GM19395 (cell line): ENCODE results near the gene FGL2.
"Not testable (repeated sequence)": the region's sequence is repeated elsewhere in the genome, so short reads cannot be mapped to it uniquely, and the experiment has no call there.

ENCODE experiments used
- ATAC-seq: cut with Tn5 transposase; IDR thresholded peaks from one replicate; pipeline ENCODE4 v1.9.1; 2021; ENCODE audit warnings: mild to moderate bottlenecking, moderate library complexity; ENCODE audit not compliant: unreplicated experiment

The FGL2 gene, protein sequence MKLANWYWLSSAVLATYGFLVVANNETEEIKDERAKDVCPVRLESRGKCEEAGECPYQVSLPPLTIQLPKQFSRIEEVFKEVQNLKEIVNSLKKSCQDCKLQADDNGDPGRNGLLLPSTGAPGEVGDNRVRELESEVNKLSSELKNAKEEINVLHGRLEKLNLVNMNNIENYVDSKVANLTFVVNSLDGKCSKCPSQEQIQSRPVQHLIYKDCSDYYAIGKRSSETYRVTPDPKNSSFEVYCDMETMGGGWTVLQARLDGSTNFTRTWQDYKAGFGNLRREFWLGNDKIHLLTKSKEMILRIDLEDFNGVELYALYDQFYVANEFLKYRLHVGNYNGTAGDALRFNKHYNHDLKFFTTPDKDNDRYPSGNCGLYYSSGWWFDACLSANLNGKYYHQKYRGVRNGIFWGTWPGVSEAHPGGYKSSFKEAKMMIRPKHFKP

DNA sequence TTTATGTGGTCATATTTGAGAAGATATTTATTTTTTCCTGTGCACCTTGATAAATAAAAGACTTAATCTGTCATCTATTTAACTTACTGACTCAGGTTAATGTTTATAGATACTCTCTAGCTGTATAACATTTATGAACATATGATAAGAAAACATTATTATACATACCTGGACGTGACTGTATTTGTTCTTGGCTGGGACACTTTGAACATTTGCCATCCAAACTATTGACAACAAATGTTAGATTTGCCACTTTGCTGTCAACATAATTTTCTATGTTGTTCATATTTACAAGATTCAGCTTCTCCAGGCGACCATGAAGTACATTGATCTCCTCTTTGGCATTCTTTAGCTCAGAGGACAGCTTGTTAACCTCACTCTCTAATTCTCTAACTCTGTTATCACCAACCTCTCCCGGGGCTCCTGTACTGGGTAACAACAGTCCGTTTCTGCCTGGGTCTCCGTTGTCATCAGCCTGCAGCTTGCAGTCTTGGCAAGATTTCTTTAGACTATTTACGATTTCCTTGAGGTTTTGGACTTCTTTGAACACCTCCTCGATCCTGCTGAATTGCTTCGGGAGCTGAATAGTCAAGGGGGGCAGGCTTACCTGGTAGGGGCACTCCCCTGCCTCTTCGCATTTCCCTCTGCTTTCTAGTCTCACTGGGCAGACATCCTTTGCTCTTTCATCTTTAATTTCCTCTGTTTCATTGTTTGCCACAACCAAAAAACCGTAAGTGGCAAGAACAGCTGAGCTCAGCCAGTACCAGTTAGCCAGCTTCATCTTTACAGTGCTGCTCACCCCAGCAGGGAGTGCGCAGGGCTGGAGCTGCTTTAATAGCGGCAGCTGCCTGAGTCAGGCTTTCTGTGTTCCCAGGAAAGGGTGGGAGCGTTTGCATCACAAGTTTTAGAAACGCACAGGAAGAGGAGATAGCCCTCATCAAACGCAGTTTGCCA lies at the start of gene FGL2:
FGL2 (minus strand) TSS at position 807 of the 954 bp plus-strand sequence; CDS start at position 781, 26 bp downstream.
- ATAC-seq = no peak

DNA sequence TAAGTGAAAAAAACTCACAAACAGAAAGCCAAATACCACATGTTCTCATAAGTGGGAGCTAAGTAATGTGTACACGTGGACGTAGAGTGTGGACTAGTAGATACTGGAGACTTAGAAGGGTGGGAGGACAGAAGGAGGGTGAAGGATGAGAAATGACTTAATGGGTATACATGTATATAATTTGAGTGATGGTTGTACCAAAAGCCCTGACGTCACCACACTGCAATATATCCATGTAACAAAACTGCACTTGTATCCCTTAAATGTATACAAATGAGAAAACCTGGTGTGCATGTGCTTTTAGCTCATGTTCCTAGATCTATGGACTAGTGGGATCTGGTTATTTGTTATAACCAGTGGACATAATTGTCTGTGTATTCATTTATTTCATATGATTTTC lies 48.5 kb upstream of the FGL2 start:
- ATAC-seq = no peak

GRCh38 chr7:77247206-77247850 lies 47.7 kb upstream of the FGL2 start:
- ATAC-seq = peak; percentile 93

GRCh38 chr7:77246026-77246640 lies 46.5 kb upstream of the FGL2 start:
- no peak for ATAC-seq

- no peak for ATAC-seq
Measured at GRCh38 chr7:77245015-77245755, 45.6 kb upstream of the FGL2 start.

DNA sequence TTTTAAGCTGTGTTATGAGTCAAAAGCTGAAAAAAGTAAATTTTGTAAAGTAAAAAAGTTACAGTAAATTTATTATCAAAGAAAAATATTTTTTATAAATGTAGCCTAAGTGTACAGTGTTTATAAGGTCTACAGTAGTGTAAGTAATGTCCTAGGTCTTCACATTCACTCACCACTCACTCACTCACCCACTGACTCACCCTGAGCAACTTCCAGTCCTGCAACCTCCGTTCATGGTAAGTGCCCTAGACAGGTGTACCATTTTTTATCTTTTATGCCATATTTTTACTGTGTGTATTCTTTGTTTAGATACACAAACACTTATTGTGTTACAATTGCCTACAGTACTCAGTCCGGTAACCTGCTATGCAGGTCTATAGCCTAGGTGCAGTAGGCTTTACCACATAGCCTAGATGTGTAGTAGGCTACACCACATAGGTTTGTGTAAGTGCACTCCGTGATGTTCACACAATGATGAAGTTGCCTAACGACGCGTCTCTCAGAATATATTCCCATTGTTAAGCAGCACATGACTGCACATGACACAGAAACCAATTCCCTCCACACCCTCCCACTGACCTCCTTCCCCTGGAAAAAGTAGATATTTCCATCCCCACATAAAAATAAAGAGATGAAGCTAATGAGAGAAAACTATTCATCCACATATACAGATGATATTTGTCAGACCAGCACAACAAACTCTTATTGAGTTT lies 44.8 kb upstream of the FGL2 start:
- no peak for ATAC-seq

DNA sequence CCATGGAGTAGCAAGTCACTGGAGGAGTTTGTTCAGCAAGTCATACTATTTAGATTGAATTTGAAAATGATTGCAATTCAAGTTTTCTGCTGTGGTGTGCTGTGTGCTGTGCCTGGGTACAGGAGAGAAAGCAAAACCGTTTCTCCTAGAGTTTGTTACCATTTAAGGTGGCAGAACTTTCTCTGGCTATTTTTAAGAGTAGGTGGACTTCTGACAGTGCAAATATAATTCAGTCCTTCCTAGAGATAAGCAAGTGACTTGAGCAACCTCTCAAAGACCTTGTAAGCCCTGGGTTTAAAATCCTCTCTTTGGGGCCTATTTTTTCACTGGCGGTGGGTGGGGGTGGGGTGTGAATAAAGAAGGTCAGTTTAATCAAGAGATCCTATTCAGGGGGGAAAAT lies 42.9 kb upstream of the FGL2 start:
- no peak for ATAC-seq

- ATAC-seq = no peak
Measured at GRCh38 chr7:77242068-77242467, 42.4 kb upstream of the FGL2 start.

DNA sequence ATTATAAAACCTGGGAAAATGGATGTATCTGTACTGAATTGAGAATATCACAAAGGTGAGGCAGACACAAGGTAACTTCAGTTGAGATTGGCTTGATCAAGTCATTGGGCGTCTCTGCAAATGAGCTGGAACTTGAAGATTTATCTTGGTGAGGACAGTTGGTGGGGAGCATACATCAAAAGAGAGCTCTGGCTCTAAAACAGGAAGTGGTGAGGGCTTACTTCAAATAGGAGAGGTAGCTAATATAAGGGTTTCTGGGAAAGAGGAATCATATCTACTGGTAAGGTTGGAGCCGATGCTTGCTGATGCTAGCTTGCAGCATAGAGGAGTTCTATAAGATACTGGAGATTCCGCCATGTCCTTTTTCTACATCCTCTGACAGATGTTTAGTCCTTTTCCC lies 39.9 kb upstream of the FGL2 start:
- ATAC-seq = no peak

- no peak for ATAC-seq
Measured at GRCh38 chr7:77238703-77239136, 39.1 kb upstream of the FGL2 start.

DNA sequence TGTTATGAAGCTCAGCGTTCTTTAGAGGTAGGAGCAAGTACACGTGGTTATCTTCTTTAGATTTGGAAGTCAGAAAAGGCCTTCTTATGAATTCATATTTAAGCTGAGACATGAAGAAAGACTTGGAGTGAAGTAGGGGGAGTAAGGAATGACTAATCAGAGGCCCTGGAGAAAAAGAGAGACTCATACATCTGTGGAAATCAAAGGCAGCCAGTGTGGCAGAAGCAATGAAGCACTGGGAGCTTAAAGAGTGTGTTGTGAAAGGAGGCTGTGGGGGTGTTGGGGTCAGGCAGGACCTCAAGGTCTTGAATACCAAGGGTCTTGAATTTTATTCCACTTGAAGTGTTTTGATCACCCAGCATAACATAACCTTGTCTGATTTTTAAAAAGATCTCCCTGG lies 35.7 kb upstream of the FGL2 start:
- ATAC-seq = no peak

DNA sequence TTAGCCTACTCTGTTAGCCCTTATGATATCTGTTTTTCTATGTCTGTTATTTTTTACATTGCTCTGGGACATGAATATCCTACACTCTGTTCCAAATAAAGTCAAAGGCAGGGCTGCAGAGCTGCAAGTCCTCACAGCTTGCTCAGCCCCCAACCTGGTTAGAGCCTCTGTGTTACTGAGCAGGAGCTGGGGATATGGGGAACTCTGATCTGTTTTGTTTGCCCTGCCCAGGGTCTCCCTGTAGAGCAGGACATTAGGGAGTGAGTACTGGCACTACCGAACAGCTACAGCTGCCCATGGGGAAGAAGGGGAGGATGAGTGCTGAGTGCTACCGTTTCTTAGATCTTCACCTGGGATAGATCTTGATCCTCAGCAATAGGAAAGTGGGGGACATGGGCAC lies 32.8 kb upstream of the FGL2 start:
- ATAC-seq = no peak

DNA sequence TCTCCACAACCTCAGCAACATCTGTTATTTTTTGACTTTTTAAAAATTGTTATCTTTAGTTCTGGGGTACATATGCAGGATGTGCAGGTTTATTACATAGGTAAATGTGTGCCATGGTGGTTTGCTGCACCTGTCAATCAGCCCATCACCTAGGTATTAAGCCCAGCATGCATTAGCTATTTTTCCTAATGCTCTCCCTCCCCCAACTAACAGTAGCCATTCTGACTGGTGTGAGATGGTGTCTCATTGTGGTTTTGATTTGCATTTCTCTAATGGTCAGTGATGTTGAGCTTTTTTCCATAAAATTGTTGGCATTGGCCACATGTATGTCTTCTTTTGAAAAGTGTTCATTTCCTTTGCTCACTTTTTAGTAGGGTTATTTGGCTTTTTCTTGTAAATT lies 29.2 kb upstream of the FGL2 start:
- ATAC-seq = not testable (repeated sequence)

GRCh38 chr7:77226357-77226839 lies 26.8 kb upstream of the FGL2 start:
- ATAC-seq = no peak

DNA sequence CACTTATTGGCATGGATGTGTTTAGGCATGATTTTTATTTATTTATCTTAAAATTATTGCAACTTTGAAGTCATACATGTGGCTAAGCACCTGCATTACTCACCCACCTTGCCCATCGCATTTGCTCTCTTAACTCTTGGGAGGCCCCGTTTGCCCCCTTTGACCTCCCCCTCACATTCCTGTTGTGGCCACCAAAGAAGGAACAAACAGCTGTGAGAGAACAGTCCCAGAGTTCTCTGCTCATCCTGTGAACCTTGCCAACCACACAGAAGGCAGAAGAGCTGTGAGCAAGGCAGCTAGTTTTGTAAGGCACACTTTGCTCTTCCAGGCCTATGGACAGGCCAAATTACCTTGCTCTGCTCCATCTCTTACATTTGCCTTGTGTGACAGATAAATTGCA lies 23.6 kb upstream of the FGL2 start:
- ATAC-seq = no peak

- ATAC-seq = no peak
Measured at GRCh38 chr7:77222819-77223218, 23.2 kb upstream of the FGL2 start.

DNA sequence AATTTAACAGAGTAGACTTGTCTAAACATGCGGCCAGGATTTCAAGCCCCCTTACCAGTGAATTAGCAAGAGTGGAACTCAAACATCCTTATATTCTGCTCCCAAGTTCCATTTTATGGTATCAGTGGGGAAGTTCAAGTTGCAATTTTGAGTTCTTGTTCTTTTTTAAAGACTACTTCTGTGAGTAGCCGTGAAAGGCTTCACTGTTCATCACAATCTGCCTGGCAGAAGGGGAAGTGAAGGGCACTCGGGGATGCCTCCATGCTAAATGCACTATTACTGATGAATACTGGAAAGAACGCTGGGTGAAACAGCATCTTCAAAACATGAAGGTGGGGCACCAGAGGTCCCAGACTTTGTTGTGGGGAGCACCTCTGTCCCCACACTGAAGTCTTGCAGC lies 22.4 kb upstream of the FGL2 start:
- no peak for ATAC-seq

GRCh38 chr7:77219701-77220331 lies 20.2 kb upstream of the FGL2 start:
- not testable (repeated sequence) for ATAC-seq
